K562 (cell line): Measurements from ENCODE around the gene URB2. TPM values are rescaled to one million over a fixed set of nuclear protein-coding genes. Genes with fewer than 3 reads are reported as not detected.

Source experiments
- ARID3A ChIP-seq: IDR thresholded peaks from 2 replicates; pipeline ENCODE4 v1.6.1; 2012; ENCODE audit warnings: low read depth, low read length, improper control_type of control experiment, borderline replicate concordance
- ATF1 ChIP-seq, 2 experiments: fragments of 450-650 bp in 1 of 2; IDR thresholded peaks; 2 replicates each; pipeline ENCODE4 v1.6.1; 2016; ENCODE audit warnings: missing compliant biosample characterization in 1 of 2, missing genetic modification characterization in 1 of 2
- CBX5 ChIP-seq: IDR thresholded peaks from 2 replicates; pipeline ENCODE4 v1.6.1; 2014; ENCODE audit warnings: low read depth, borderline replicate concordance
- CEBPB ChIP-seq: fragments of 450-650 bp; IDR thresholded peaks from 2 replicates; pipeline ENCODE4 v1.6.1; 2016; ENCODE audit warnings: missing genetic modification characterization, missing compliant biosample characterization
- CSDE1 ChIP-seq, 2 experiments: fragments of 450-650 bp; IDR thresholded peaks; 2 replicates each; pipeline ENCODE4 v1.6.1; 2016; ENCODE audit warnings: mild to moderate bottlenecking in 1 of 2
- CTCF ChIP-seq, 3 experiments: IDR thresholded peaks in 2 of 3; conservative IDR thresholded peaks in 1 of 3; 2 replicates each; pipeline ENCODE4 v1.5.1; 2011 to 2012; ENCODE audit warnings: low read length in 3 of 3, mild to moderate bottlenecking in 3 of 3, control low read depth in 2 of 3, improper control_type of control experiment in 1 of 3, inconsistent platforms in 1 of 3, low read depth in 1 of 3, mixed read lengths in 1 of 3, moderate library complexity in 1 of 3; ENCODE audit not compliant: insufficient read depth in 2 of 3
- DACH1 ChIP-seq: fragments of 450-650 bp; IDR thresholded peaks from 2 replicates; pipeline ENCODE4 v1.6.1; 2018; ENCODE audit not compliant: partially characterized antibody
- E2F5 ChIP-seq: sonication (generic); formaldehyde crosslinking; IDR thresholded peaks from 2 replicates; pipeline ENCODE4 v1.8.0; 2022; ENCODE audit warnings: mild to moderate bottlenecking, missing genetic modification reagents
- EP400 ChIP-seq: fragments of 450-650 bp; IDR thresholded peaks from 2 replicates; pipeline ENCODE4 v1.6.1; 2017; ENCODE audit warnings: antibody characterized with exemption, mild to moderate bottlenecking, moderate library complexity
- LARP7 ChIP-seq: fragments of 450-650 bp; IDR thresholded peaks from 2 replicates; pipeline ENCODE4 v1.6.1; 2016
- MTF1 ChIP-seq: fragments of 250-450 bp; sonication (Bioruptor Pico); IDR thresholded peaks from 2 replicates; pipeline ENCODE4 v1.9.0; 2021; ENCODE audit warnings: moderate library complexity, mild to moderate bottlenecking, inconsistent platforms, borderline replicate concordance
- NONO ChIP-seq, 2 experiments: fragments of 200-400 bp in 1 of 2; fragments of 450-650 bp in 1 of 2; formaldehyde crosslinking in 1 of 2; IDR thresholded peaks; 2 replicates each; pipeline ENCODE4 v1.6.1; 2017; ENCODE audit warnings: low read depth in 2 of 2, mild to moderate bottlenecking in 2 of 2, moderate library complexity in 2 of 2, low read length in 1 of 2
- PCBP2 ChIP-seq: fragments of 200-400 bp; formaldehyde crosslinking; IDR thresholded peaks from 2 replicates; pipeline ENCODE4 v1.6.1; 2018; ENCODE audit warnings: low read length, low read depth, mild to moderate bottlenecking, moderate library complexity; ENCODE audit not compliant: poor library complexity, severe bottlenecking
- ZBTB9 ChIP-seq: fragments of 450-650 bp; formaldehyde crosslinking; IDR thresholded peaks from 2 replicates; pipeline ENCODE4 v1.4.0; 2020; ENCODE audit warnings: mild to moderate bottlenecking, moderate library complexity
- ZKSCAN8 ChIP-seq: fragments of 200-800 bp; sonication (Bioruptor generic); IDR thresholded peaks from 2 replicates; pipeline ENCODE4 v1.6.1; 2016; ENCODE audit warnings: missing genetic modification characterization, missing compliant biosample characterization
- ZNF280A ChIP-seq: fragments of 450-650 bp; IDR thresholded peaks from 2 replicates; pipeline ENCODE4 v1.6.1; 2018; ENCODE audit warnings: mild to moderate bottlenecking, low read depth; ENCODE audit not compliant: partially characterized antibody
- polyA plus RNA-seq, 8 experiments: library from polyadenylated mRNA; depleted of rRNA in 4 of 8; stranded (reverse) in 5 of 8; unstranded in 3 of 8; fragments of >200 nt; fragmentation: Nextera tagmentation in 2 of 8; fragmentation: Illumina TruSeq in 1 of 8; extraction: Ambion mirVana in 2 of 8; extraction: Trizol in 1 of 8; gene quantifications; 2 replicates each; pipeline versions ENCODE4 v1.2.1 to v1.2.3, GENCODE V29; 2011 to 2014; ENCODE audit warnings: inconsistent platforms in 1 of 8, missing spikeins in 1 of 8
- total RNA-seq, 7 experiments: library from RNA; depleted of rRNA in 6 of 7; stranded (reverse); fragments of >200 nt in 6 of 7; fragmentation: Illumina TruSeq in 2 of 7; extraction: Trizol in 2 of 7; gene quantifications; 2 replicates each; pipeline versions ENCODE4 v1.2.1 to v1.2.3, GENCODE V29; 2011 to 2021; ENCODE audit warnings: low replicate concordance in 1 of 7

URB2 gene
- total and polyA plus RNA-seq, 9 of the 15 experiments (the other 6 are each of a cell fraction or from before 2014, with no cell fraction given), result 2.8 to 28.3 (median 19.0) TPM

- no peak for TF ChIP-seq CSDE1 (IDR thresholded peaks at IDR 0.05)
- no peak for TF ChIP-seq PCBP2
- peak; percentile 85; the same call in 1 of the 2 replicates for TF ChIP-seq E2F5 (CRISPR knock-in tag)
- no peak for TF ChIP-seq DACH1
- TF ChIP-seq ZBTB9, result peak; percentile 71; the same call in 1 of the 2 replicates
- TF ChIP-seq ZNF280A, result no peak
- no peak for TF ChIP-seq ARID3A
- no peak for TF ChIP-seq CEBPB
- no peak for TF ChIP-seq ZKSCAN8
- no peak for TF ChIP-seq LARP7
- 0 out of 2 replicates have a peak, but pooled peaks have one; percentile 14 for TF ChIP-seq ATF1 (CRISPR knock-in tag; IDR thresholded peaks at IDR 0.05)
- TF ChIP-seq ATF1 (tag; IDR thresholded peaks at IDR 0.05), result peak; percentile 77
- TF ChIP-seq NONO (IDR thresholded peaks at IDR 0.05; ENCODE audit: low read depth in 2 of 2, low read length in 1 of 2), result peak; percentile 53 to 88; a peak in 3 of 4 replicates
- TF ChIP-seq CBX5, result no peak
- 0 out of 6 replicates have a peak, but pooled peaks of 1 of the 3 experiments have one; percentile 3 for TF ChIP-seq CTCF (IDR thresholded peaks at IDR 0.05 in 2 of 3, conservative IDR thresholded peaks at IDR 0.05 in 1 of 3; ENCODE audit: insufficient read depth in 2 of 3, low read depth in 1 of 3, low read length in 3 of 3)
- TF ChIP-seq EP400, result peak; percentile 90
- no peak for TF ChIP-seq MTF1 (CRISPR knock-in tag)
Observed at GRCh38 chr1:229625915-229626831, at the start of gene URB2, which contains the start of gene TAF5L (continued).
